Measurements from ENCODE around the gene PELI1. TPM values are rescaled to one million over a fixed set of nuclear protein-coding genes. Genes with fewer than 3 reads are reported as not detected.

PELI1 gene
- total RNA-seq, 1 donor from 2014 or later: 24.1 TPM

- intact Hi-C loops (cut with micrococcal nuclease): no loop called here
Observed at GRCh38 chr2:64124571-64124970, 19.6 kb downstream of the PELI1 start.

DNA sequence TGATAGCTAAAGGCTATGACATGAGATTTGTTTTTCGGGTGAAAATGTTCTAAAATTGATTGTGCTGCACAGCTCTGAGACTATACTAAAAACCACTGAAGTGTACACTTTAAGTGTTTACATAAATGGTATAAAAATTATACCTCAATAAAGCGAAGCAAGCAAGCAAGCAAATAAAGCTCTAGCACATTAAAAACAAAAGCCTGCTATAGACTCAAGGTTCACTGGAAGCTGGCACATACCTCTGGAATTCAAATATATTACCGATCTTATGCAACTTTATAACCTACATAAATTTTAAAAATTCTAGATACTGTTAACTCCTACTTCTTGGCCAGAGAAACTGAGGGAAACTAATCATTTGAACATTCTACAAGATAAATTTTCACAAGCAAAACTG lies 20.1 kb downstream of the PELI1 start:
- intact Hi-C loops (cut with micrococcal nuclease): no loop called here

DNA sequence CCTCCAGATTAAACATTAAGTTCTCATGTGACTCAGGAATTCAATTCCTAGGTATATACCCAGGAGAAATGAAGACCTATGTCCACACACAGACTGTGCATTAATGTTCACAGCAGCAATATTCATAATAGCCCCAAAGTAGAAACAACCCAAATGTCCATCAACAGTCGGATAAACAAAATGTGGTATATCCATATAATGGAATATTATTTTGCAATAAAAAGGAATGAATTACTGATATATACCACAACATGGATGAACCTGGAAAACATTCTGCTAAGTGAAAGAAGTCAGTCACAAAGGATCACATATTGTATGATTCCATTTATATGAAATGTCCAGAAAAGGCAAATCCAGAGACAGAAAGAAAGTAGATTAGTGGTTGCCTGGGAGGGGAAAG lies 20.5 kb downstream of the PELI1 start:
- intact Hi-C loops (cut with micrococcal nuclease): no loop called here

DNA sequence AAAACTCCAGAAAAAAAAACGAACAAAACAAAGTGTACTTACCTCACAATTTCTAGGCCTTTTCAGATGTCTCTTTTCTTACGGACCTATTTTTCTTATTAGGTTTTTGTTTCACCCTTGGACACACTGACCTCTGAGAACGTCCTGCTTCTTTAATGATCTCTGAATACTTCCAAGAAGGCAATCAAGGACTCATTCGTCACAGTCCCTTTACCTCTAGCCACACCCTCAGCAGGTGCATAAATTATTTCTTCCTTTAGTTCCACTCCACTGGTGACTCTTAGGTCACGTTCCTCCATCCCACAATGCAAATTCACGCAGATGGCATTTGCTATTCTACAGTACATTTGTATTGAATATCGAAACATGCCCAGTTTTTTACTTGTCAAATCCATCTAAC lies 21.9 kb downstream of the PELI1 start:
- intact Hi-C loops (cut with micrococcal nuclease): no loop called here

- intact Hi-C loops (cut with micrococcal nuclease): no loop called here
Observed at GRCh38 chr2:64120928-64121327, 23.3 kb downstream of the PELI1 start.

- intact Hi-C loops (cut with micrococcal nuclease): no loop called here
Observed at GRCh38 chr2:64120008-64120407, 24.2 kb downstream of the PELI1 start.

DNA sequence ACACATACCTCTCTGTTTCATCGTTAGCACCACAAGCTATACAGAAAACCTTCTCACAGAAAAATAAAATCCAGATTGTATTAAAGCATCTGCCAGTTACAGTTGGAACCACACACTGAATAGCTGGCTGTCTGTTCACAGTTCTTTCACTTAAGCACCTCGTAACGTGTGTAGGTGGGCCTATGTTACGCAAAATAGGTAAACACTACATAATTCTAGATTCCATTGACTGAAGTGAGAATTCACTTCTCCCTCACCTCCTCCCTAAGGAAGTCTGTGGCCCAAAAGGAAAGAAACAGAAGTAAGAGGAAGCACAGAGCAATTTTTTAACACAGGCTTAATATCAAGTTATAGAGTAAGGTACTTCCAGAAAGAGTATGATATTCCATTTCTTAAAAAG lies 24.9 kb downstream of the PELI1 start:
- intact Hi-C loops (cut with micrococcal nuclease): no loop called here

DNA sequence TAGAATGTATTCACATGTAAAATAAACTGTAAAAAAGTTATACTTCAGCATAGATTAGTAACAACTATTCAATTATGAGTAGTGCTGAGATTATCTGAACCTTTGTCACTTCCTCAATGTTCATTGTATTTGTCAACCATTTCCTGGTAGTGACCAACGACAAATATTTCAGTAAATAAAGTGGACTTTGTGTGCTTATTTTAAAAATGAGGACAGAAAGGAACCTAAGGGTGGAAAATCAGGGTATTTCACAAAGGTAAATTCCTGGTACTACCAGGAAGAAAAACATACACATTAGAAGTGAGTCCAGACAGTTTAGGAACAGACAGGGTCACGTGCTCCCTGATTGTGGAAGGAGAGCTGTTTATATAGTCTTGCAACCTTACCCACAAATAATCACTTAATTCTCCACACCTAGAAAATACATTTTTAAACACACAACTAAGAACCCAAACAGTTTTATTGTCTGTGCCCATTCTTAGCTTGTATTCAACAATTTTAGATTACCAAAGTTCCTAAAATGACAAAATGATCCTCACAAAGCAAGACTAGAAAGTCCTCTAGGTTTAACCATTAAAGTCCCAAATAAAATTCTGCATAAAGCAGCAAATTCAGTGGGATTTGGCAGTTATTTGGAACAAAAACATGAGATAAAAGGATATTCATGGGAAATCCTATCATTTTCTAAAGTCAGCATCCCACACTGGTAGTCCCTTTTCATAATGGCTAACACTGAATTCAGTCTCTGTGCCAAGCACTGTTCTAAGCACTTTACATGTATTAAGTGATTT lies 28.2 kb downstream of the PELI1 start:
- intact Hi-C loops (cut with micrococcal nuclease): loop anchor here (2.0 kb wide), 2 partner anchors 19 to 29 kb away; partner anchors contain the start of gene PELI1

DNA sequence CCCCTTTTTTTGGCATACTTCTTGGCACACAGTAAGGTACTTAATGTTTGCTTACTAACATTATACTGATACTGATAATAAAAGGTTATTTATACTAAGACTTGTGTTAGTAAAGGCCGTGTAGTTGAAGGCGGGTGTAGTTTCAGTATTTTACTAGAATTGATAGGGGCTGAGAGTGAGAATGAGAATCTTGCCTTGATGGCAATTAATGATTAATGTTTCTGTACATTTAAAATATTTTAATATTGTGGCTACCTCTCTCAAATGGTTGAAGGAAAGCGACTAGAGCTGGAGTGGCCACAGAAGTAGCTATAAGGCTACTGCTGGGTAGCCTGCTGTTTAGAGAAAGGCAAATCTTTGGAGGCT lies 29.3 kb downstream of the PELI1 start:
- intact Hi-C loops (cut with micrococcal nuclease): loop anchor here (1.0 to 2.0 kb wide), 4 partner anchors 14 to 211 kb away; partner anchors contain the start of gene PELI1

DNA sequence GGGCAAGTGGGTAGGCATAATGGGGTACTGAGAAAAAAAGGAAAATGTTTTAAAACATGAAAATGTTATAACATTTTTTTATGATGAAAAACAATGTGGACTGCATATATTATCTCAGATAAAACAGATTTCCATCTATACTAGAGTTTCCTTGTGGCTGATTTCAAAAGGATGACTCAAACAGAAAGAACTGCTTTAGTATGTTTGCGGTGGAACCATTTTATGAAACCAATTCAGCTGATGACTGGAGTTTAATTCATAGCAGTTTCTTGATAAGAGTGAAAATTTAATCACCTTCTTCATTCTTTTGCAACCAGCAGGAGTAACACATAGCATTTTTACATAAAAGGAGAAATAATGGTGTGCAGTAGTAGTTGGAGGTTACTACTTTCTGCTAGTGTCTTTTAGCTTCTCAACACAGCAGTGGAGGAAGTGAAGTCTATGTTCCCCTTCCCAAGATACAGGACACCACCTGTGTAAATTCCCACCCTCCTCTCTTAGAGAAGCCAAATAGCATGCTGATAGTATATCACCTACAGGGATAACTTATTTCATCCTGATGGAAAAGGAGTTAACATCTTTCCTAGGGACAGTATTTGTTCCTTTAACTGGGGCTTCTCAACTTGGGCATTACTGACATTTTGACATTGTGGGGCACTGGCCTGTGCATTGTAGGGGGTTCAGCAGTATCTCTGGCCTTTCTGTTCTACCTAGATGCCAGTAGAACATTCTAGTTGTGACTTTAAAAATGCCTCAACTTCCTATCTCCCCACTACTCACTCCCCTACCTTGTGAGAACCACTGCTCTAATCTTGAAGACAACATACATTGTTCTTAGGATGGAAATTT lies 29.9 kb downstream of the PELI1 start:
- intact Hi-C loops (cut with micrococcal nuclease): loop anchor here (1.0 to 2.0 kb wide), 4 partner anchors 13 to 212 kb away; partner anchors contain the start of gene PELI1

GRCh38 chr2:64112016-64112415 lies 32.2 kb downstream of the PELI1 start:
- intact Hi-C loops (cut with micrococcal nuclease): loop anchor here (1.0 kb wide), 1 partner anchor 209 kb away; no protein-coding TSS in a partner anchor

DNA sequence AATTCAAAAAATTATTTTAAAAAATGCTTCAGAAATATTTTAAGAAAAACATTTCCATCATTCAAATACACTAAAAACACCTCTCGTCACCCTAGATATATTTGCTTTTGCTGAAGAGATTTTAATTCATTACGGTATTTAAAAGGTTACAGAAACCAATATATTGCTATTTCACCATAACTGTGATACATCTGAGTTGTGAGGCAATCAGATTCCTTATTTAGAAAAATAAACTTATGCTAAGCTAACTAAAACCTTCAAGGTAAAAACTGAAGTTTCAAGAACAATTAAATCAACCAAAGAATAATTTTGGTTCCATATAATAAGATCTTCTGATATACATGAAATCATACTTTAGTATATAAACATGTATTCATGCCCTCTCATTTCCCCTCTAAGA lies 32.8 kb downstream of the PELI1 start:
- intact Hi-C loops (cut with micrococcal nuclease): no loop called here

- intact Hi-C loops (cut with micrococcal nuclease): no loop called here
Observed at GRCh38 chr2:64108666-64109241, 35.5 kb downstream of the PELI1 start.

GRCh38 chr2:64106481-64106880 lies 37.7 kb downstream of the PELI1 start:
- intact Hi-C loops (cut with micrococcal nuclease): no loop called here

DNA sequence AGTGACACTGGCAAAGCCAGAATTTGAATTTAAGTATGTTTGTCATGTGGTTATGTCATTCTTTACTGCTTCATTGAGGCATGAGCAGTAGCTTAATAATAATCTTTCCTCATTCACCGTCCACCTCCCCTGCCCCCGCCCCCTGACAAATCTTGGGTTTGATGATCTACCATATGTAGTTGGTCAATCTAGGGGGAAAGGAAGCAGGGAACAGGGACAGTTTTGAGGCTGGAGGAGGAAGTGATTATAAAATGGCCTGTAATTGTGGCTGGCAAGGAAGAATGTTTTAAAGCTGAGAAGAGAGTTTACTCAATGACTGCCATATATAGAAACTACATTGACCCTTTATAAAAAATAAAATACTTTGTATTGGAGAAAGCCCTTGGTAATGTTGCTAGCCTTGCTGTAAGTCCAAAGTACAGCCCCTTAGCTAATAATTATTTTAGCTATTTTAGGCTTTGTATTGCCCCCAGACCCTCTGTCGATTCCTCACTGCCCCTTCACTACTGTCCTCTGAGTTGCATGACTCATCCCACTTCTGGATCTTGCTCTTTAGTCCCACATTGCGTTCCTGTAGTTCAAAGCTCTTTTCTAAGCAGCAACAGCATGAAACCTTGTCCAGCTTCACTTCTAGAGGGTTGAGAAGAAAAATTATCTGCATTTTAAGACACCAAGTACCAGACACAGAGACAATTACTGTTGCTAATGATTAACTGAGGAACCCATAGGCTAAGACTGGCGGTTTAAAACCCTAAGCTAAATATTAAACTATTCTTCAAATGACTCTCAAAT lies 38.4 kb downstream of the PELI1 start:
- intact Hi-C loops (cut with micrococcal nuclease): no loop called here

DNA sequence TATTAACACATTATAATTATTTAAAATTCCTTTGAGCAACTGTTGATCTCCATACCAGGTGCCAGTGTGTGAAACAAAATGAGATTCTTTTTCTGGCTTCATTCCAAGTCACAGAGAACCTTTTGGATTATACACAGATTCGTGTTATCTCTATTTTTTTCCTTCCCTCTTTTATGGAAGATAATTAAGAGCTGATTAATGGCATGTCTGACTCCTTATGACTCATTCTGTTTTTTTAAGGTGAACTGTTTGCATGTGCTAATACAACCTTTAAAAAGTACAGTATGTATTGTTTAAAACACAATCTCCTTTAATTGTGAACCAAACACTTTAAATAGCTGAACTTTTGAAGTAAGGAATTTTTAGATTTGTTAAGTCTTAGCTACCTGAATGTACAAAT lies 39.3 kb downstream of the PELI1 start:
- intact Hi-C loops (cut with micrococcal nuclease): loop anchor here (5.0 kb wide), 1 partner anchor 263 kb away; the partner anchor contains the start of gene UGP2

DNA sequence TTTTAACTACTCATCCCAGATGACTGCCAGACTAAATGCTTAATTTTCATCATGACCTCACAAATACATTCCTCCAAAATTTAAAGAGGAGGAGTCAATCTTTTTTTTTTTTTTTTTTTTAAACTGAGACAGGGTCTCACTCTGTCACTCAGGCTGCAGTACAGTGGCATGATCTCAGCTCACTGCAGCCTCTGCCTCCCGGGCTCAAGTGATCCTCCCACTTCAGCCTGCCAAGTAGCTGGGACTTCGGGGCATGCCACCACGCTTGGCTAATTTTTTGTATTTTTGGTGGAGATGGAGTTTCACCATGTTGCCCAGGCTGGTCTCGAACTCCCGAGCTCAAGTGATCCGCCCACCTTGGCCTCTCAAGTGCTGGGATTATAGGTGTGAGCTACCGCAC lies 41.5 kb downstream of the PELI1 start:
- intact Hi-C loops (cut with micrococcal nuclease): loop anchor here (5.0 kb wide), 1 partner anchor 260 kb away; the partner anchor contains the start of gene UGP2

GRCh38 chr2:64101141-64101591 lies 43.1 kb downstream of the PELI1 start:
- intact Hi-C loops (cut with micrococcal nuclease): loop anchor here (1.0 to 5.0 kb wide), 7 partner anchors 13 to 422 kb away; partner anchors contain the start of genes PELI1 and UGP2

DNA sequence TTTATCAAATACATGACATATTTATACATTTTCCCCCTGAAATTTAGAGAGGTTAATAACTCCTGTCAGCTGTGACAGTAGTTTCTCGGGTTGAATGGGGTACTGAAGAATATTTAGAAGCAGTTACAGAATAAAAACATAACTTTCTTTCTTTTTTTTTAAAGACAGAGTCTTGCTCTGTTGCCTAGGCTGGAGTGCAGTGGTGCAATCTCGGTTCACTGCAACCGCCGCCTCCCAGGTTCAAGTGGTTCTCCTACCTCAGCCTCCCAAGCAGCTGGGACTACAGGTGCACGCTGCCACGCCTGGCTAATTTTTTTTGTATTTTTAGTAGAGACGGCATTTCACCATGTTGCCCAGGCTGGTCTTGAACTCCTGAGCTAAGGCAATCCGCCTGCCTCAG lies 43.6 kb downstream of the PELI1 start:
- intact Hi-C loops (cut with micrococcal nuclease): loop anchor here (2.0 to 5.0 kb wide), 2 partner anchors 34 to 258 kb away; partner anchors contain the start of gene UGP2

DNA sequence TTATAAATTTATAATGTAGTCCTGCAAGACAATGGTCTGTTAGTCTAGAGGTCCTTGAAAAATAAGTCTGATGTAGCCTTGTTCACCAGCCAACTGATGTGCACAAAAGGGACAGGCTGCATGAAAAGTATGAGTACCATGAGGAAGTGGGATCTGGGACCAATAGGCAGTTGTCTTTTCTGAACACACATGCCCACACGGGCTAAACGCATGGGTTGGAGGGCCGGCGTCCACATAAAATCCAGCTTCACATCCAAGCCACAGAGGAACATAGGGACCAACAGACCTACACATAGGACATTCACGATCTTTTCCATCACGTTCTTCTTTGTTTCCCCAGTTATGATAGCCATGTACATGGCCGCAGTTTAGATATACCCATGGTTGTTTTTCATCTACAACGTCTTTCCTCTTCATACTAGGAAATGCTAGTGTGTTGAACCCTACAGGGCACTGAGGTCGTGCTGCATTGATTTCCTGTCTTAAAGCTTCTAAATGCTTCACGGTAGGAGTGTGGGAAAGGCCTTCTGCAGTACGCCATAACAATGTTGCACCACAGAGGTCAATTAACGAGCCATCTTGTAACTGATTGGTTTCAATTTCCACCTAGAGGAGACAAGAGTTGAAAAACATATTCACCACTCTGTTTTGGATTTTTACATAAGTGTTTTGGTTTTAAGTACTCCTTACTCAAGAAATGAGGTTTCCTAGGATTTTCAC lies 49.4 kb downstream of the PELI1 start:
- intact Hi-C loops (cut with micrococcal nuclease): loop anchor here (5.0 kb wide), 1 partner anchor 33 kb away; no protein-coding TSS in a partner anchor

All from T-helper 2 cell treated with Interferon-gamma antibody and Interleukin-4, amounts not matched to agents 100 ng/mL and 5 ng/mL, for 36 hours (primary cell).